AG04450 (cell line): ENCODE measurements around the gene ATP2A3. TPM values are rescaled to one million over a fixed set of nuclear protein-coding genes. Genes with fewer than 3 reads are reported as not detected.

Source experiments
- CTCF ChIA-PET: fragments of 300-600, 350-600 bp; formaldehyde crosslinking; extraction: SDS; loops from one replicate; lab custom pipeline; 2022; ENCODE audit warnings: antibody characterized with exemption, inconsistent platforms; lab: Charles Lee
- POLR2A ChIA-PET: fragments of 350-600 bp; formaldehyde crosslinking; extraction: SDS; loops from one replicate; lab custom pipeline; 2021; ENCODE audit warnings: antibody characterized with exemption, inconsistent platforms; lab: Yijun Ruan, JAX
- DNase-seq: peaks from one replicate; pipeline ENCODE4 v3.0.0-alpha.2; 2011; ENCODE audit warnings: low read depth, low spot score
- H3K27ac ChIP-seq: one replicate; pipeline ENCODE4 v1.5.1; 2012; ENCODE audit warnings: low read depth, low read length, control low read depth
- H3K27me3 ChIP-seq: one replicate; pipeline ENCODE4 v1.6.0; 2012; ENCODE audit warnings: low read length; ENCODE audit not compliant: control insufficient read depth, insufficient read depth
- H3K4me3 ChIP-seq: 2 replicates; pipeline ENCODE4 v1.5.1; 2011; ENCODE audit warnings: mild to moderate bottlenecking, low read depth, low read length, control low read depth
- H3K9me3 ChIP-seq: 2 replicates; pipeline ENCODE4 v1.5.1; 2012; ENCODE audit warnings: low read length; ENCODE audit not compliant: control insufficient read depth, insufficient read depth
- polyA plus RNA-seq: library from polyadenylated mRNA; depleted of rRNA; stranded (reverse); fragments of >200 nt; gene quantifications from 2 replicates; pipeline ENCODE4 v1.2.3, GENCODE V29; 2011
- TF ChIP-seq, protein P1 (sequence below): IDR thresholded peaks from 2 replicates; pipeline ENCODE4 v1.5.1; 2011; ENCODE audit warnings: low read depth, low read length, control low read depth, inconsistent platforms

The ATP2A3 gene
- polyA plus RNA-seq, 1 experiment = 0.46 TPM

DNA sequence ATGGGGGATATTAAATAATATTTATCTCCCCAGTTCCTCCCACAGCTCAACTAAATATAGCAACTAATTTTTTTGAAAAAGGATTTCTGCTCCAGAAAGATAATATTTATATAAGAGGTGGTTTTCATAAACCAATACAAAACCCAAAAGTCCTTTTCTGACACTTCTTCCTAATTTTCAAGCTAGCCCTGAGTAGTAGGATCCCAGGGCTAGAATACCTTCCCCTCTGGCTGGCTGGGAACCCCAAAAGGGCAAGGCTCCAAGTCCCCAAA lies 1.3 kb downstream of the ATP2A3 start:
- no peaks in the 10 kb centered on the region; the same call in 1 of the 2 replicates for H3K9me3 ChIP-seq
- ChIA-PET CTCF (no interaction called here), POLR2A (no interaction called here)
- TF ChIP-seq, protein P1, sequence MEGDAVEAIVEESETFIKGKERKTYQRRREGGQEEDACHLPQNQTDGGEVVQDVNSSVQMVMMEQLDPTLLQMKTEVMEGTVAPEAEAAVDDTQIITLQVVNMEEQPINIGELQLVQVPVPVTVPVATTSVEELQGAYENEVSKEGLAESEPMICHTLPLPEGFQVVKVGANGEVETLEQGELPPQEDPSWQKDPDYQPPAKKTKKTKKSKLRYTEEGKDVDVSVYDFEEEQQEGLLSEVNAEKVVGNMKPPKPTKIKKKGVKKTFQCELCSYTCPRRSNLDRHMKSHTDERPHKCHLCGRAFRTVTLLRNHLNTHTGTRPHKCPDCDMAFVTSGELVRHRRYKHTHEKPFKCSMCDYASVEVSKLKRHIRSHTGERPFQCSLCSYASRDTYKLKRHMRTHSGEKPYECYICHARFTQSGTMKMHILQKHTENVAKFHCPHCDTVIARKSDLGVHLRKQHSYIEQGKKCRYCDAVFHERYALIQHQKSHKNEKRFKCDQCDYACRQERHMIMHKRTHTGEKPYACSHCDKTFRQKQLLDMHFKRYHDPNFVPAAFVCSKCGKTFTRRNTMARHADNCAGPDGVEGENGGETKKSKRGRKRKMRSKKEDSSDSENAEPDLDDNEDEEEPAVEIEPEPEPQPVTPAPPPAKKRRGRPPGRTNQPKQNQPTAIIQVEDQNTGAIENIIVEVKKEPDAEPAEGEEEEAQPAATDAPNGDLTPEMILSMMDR = no peak
- H3K4me3 ChIP-seq = no peak overlapping the region
- H3K27me3 ChIP-seq = peaks cover 40% of the 10 kb centered on the region
- no peak overlapping the region for H3K27ac ChIP-seq
- no peak for DNase-seq

DNA sequence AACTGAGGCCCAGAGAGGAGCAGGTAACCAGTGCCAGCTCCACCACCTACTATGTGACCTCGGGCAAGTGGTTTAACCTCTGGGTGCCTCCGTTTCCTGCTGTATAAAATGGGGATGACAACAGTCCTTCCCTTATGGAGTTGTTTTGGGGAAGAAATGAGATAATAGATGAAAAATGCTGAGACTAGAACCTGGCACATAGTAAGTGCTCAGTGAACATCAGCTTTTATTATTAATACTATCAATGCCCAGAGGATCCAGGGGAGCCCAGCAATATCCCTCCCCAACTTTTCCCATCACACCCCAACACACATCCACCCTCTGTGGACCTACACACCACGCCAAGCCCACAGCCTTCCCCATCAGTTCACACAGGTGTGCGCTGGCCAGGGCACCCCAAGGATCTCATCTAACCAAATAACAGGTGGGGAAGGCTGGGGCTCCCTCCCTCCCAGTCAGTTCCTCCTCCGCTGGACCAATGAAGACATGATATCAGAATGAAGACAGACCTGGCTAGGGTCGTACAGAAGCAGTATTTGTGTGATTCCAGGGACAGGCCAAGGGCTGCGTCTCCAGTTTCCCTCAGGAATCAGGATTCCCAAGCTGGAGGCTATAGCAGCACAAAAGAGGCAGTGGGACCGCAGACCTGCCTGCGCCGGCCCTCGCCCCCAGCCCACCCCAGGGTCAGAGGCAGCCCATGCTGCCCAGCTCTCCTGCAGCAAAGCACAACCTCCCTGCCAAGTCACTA lies 1.8 kb downstream of the ATP2A3 start:
- no peaks in the 10 kb centered on the region; the same call in 1 of the 2 replicates for H3K9me3 ChIP-seq
- H3K4me3 ChIP-seq = no peak overlapping the region
- ChIA-PET POLR2A (no interaction called here), CTCF (no interaction called here)
- TF ChIP-seq, protein P1 = no peak
- H3K27ac ChIP-seq = no peak overlapping the region
- H3K27me3 ChIP-seq = peaks cover 36% of the 10 kb centered on the region
- DNase-seq = no peak

GRCh38 chr17:3961564-3962047 lies 2.6 kb downstream of the ATP2A3 start:
- H3K27me3 ChIP-seq = peaks cover 32% of the 10 kb centered on the region
- TF ChIP-seq, protein P1 = no peak
- POLR2A ChIA-PET = no interaction called here
- CTCF ChIA-PET = no interaction called here
- H3K4me3 ChIP-seq = no peak overlapping the region
- H3K27ac ChIP-seq = no peak overlapping the region
- DNase-seq = no peak
- no peaks in the 10 kb centered on the region; the same call in 1 of the 2 replicates for H3K9me3 ChIP-seq

DNA sequence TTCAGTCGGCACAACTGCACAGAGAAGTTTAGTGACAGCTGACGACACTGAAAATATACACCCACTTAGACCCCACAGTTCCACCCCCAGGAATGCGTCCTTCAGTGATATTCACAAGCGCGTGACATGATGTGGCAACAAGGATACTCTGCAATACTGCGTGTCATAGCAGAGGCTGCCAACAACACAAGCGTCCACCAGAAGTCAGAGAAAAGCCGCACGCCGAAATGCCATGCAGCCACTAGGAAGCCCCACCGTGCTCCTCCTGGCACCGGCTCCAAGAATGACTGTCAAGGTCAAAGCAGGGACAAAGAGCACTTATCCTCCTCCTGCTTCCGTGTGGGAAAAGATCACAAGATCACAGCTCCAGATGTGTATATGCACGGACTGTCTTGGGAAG lies 3.5 kb downstream of the ATP2A3 start:
- no peak for DNase-seq
- TF ChIP-seq, protein P1 = no peak
- Histone ChIP-seq H3K9me3 (no peaks in the 10 kb centered on the region; the same call in 1 of the 2 replicates), H3K4me3 (no peak overlapping the region), H3K27ac (no peak overlapping the region), H3K27me3 (peaks cover 30% of the 10 kb centered on the region)
- CTCF ChIA-PET = no interaction called here
- POLR2A ChIA-PET = no interaction called here

- POLR2A ChIA-PET = no interaction called here
- H3K27ac ChIP-seq = no peak overlapping the region
- CTCF ChIA-PET = no interaction called here
These were observed 4.2 kb downstream of the ATP2A3 start for GRCh38 chr17:3959921-3960601.

More at GRCh38 chr17:3959921-3960601, 4.2 kb downstream of the ATP2A3 start:
- peaks cover 25% of the 10 kb centered on the region for H3K27me3 ChIP-seq
- TF ChIP-seq, protein P1 = no peak
- H3K9me3 ChIP-seq = no peaks in the 10 kb centered on the region; the same call in 1 of the 2 replicates
- no peak for DNase-seq
- no peak overlapping the region for H3K4me3 ChIP-seq
